Transverse colon (tissue), 4 donors: ENCODE results near the gene STAG1.

Source experiments
- CTCF ChIP-seq, 5 experiments: fragments of 200-600 bp in 3 of 5; fragments of 450-650 bp in 2 of 5; sonication (generic) in 3 of 5; IDR thresholded peaks; 1 replicate in 2 of 5; 2 replicates in 3 of 5; pipeline ENCODE4 v1.5.1; 2016 to 2017; ENCODE audit warnings: antibody characterized with exemption in 5 of 5, inconsistent platforms in 3 of 5, mild to moderate bottlenecking in 2 of 5, moderate library complexity in 1 of 5
- POLR2A ChIP-seq: fragments of 450-650 bp; IDR thresholded peaks from one replicate; pipeline ENCODE4 v1.6.1; 2016; ENCODE audit warnings: antibody characterized with exemption, mild to moderate bottlenecking, moderate library complexity
- POLR2AphosphoS5 ChIP-seq, 3 donors: sonication (generic); formaldehyde crosslinking; IDR thresholded peaks; one replicate each; pipeline ENCODE4 v1.6.1; 2016; ENCODE audit warnings: antibody characterized with exemption in 3 of 3

DNA sequence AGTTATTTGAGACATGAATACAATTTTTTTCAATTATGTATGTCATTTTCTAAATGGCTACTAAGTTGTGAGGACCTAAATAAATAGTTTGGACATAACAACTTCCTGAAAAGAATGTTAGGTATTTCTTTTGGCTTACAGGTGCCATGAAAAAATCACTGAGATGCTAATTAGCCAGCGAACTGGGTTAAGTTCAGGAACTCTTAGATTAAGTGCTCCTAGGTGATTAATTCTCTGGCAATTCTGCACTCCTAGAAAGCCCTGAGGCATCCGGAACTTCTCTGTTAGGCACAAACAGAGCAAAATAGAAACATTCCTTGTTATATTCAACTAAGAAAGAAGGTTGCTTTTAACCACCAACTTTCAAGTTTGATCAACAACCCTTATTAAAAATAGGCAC, 192.3 kb downstream of the STAG1 start:
- TF ChIP-seq CTCF (IDR thresholded peaks at IDR 0.05) (no peak), POLR2AphosphoS5 (IDR thresholded peaks at IDR 0.05) (no peak), POLR2A (no peak)
